HG03175 (cell line): ENCODE results near the gene DNAJC5.
A peak's percentile ranks its signal among the peaks of the same experiment; 100 is the strongest.

Experiments
- ATAC-seq: cut with Tn5 transposase; IDR thresholded peaks from one replicate; pipeline ENCODE4 v1.9.1; 2021; ENCODE audit warnings: mild to moderate bottlenecking, moderate library complexity; ENCODE audit not compliant: unreplicated experiment

Gene DNAJC5

DNA sequence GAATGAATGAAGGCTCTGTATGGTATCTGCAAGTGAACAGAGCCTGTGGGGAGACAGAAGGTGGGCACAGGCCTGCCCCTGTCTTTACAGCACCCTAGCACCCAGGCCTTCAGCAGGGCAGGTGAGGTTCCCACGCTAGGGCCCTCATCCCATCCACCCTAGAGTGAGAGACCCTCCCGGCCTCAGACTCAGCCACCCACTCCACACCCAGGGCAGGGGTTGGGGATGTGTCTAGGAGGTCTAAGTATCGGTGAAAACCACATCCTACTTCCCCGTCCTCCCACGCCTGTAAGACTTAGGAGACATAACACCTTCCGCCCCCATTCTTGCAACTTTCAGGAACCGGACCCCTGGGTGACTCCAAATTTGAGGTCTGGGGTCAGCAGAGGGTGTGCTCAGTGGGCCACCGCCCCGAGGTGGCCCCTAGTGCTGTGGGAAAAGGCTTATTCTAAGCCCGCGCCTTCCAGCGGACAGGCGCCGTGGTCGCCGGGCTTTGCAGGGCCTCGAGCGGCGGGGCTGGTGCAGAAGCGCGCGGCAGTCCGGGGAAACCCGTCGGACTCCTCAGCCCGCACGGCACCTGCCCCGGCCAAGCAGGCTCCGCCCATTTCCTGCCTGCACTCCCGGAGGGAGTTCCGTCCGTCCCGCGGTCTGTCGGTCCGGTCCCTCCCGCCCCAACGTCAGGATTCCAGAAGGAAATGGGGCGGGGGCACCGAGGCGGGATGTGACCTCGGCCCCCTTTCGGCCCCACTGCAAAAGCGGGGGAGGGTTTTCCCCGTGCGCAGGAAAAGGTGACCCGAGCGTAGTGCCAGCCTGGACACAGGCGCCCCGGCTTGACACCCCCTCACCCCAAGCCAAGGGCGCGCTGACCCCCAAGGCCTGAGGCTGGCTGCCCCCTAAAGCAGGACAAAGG is 83.6 kb downstream of the DNAJC5 start:
- peak; percentile 39 for ATAC-seq

DNA sequence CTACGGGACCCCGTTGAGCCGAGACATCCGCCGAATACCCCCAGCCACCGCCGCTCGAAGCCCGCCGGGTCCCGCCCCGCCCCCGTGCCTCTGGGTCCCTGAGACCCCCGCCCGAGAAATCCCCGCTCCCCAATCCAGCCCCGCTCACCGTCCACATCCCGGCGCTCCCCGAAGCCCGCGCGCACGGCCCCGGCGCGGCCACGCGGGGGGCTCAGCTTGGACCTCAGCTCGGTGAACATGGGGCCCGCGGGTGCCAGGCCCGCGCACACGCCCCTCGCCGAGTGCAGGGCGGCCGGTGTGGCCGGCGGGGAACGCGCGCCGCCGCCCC is 84.3 kb downstream of the DNAJC5 start:
- no peak for ATAC-seq

DNA sequence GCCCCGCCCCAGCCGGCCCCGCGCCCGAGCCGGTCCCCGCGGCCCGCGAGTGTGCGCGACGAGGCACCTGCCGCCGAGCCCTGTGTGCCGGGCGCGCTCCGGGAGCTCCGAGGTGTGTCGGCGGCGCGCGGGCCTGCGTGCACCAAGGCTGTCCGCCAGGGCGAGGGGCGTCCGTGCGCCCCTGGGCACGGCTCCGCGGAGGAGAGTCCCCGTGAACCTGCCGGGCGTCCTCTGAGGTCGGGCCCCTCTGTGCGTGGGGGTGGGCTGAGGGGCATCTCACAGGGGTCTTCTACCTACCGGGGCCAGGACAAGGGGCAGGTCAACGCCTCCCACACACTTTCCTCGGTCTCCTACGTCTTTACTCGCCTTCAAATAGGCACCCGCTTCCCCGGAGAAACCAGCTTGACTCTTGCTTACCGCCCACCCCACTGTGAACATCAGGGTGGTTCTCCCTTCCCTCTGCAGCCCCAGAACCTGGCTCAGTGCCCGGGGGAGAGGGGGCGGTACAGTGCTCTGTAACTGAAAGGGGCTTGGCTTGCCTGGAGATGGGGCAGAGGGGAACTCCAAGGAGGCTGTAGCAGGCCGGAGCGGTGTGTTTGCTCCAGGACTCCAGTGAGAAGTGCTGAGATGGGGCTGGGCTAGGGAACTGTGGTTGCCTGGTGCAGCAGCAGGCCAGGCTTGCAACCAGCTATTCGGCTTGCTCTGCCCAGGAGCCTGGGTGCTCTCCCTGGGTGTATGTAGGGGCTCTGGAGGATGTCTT is 84.8 kb downstream of the DNAJC5 start, which contains the start of gene SAMD10:
TSS of gene SAMD10 (minus strand) at position 86 of the 760 bp plus-strand sequence. CDS start 175 bp downstream, outside the sequence.
- peak; percentile 24 for ATAC-seq

DNA sequence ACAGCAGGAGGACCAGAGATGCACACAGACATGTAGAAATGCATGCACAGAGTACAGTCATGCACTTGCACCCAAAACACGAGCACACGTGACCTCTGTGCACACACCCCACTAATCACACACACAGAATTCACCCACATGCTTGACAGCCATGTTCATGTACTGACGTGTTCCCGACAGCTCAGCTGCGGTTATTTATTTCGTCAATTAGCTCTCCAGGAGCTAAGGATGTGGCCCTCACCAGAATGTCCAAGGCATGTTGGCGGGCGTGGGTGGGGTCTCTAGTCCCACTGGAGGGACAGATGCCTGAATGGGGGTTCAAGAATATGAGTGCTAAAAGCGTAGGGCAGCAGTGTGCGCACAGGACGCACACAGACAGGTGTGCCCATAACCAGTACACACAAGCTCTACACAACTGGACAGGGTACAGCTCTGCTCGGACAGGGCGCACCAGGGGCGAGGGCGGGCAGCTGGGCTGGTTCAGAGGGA is 85.4 kb downstream of the DNAJC5 start:
- peak; percentile 8 for ATAC-seq

DNA sequence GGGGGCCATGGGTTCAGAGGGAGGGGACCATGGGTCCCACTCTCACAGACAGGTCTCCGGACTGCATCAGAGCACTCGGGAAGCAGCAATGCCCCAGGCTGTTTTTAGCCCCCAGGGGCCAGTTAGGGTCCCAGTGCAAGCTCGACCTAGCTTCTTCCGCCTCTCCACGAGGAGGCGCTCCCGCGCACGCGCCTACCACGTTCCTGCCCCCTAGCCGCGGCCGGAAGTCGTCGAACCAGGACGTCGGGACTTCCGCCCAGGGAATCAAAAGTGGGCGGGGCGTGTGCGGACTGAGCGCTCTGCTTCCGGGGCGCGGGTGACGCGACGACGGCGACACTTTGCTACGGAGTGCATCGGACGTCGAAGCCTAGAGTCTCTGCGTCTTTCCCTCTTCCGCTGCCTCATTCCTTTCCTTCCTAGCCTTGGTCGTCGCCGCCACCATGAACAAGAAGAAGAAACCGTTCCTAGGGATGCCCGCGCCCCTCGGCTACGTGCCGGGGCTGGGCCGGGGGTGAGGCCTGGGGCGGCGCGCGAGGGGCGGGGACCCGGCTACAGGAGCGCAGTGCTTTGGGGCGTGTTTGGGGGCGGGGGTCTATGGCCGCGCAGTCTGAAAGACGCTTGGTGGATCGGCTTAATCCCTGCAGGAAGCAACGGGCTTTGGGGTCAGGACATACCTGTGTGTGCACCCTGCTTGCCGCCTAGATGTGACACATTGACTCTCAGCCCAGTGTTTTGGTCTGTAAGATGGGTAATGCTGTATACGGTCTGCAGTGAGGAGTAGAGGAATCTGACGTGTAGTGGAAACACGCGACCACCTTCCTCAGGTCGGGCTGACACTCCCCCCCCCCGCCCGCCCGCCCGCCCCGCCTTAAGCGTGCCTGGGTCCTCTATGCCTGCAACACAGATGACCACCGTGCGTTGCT is 86.1 kb downstream of the DNAJC5 start, which contains the start of gene PRPF6:
TSS of gene PRPF6 (plus strand) at position 327 of the 923 bp plus-strand sequence. CDS start at position 441, 114 bp downstream.
- ATAC-seq, result peak; percentile 59

DNA sequence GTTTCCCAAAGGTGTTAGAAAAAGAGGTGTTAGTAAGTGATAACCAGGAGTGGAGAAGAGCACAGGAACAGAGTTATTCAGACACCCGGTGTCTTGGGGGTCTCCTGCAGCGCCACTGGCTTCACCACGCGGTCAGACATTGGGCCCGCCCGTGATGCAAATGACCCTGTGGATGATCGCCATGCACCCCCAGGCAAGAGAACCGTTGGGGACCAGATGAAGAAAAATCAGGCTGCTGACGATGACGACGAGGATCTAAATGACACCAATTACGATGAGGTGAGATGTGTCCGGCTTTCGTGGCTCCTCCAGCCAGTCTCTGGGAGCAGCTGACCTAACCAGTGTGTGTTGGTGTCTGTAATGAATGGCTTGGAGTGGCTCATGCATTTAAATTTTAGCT is 88.0 kb downstream of the DNAJC5 start:
- ATAC-seq, result no peak
